Suprapubic skin (tissue), 3 donors: ENCODE measurements around the gene PLD3.

Experiments
- POLR2A ChIP-seq, 2 donors: fragments of 450-650 bp; IDR thresholded peaks; one replicate each; pipeline ENCODE4 v1.6.1; 2017; ENCODE audit warnings: antibody characterized with exemption in 2 of 2, mild to moderate bottlenecking in 2 of 2, moderate library complexity in 2 of 2
- TF ChIP-seq, protein P1 (sequence below), 2 donors: fragments of 200-600 bp in 1 of 2; fragments of 450-650 bp in 1 of 2; sonication (generic) in 1 of 2; IDR thresholded peaks; one replicate each; pipeline ENCODE4 v1.5.1; 2016 to 2019; ENCODE audit warnings: antibody characterized with exemption in 2 of 2, mild to moderate bottlenecking in 1 of 2, moderate library complexity in 1 of 2

- TF ChIP-seq, protein P1, sequence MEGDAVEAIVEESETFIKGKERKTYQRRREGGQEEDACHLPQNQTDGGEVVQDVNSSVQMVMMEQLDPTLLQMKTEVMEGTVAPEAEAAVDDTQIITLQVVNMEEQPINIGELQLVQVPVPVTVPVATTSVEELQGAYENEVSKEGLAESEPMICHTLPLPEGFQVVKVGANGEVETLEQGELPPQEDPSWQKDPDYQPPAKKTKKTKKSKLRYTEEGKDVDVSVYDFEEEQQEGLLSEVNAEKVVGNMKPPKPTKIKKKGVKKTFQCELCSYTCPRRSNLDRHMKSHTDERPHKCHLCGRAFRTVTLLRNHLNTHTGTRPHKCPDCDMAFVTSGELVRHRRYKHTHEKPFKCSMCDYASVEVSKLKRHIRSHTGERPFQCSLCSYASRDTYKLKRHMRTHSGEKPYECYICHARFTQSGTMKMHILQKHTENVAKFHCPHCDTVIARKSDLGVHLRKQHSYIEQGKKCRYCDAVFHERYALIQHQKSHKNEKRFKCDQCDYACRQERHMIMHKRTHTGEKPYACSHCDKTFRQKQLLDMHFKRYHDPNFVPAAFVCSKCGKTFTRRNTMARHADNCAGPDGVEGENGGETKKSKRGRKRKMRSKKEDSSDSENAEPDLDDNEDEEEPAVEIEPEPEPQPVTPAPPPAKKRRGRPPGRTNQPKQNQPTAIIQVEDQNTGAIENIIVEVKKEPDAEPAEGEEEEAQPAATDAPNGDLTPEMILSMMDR (IDR thresholded peaks at IDR 0.05), result no peak
- no peak for TF ChIP-seq POLR2A (IDR thresholded peaks at IDR 0.05)
These were observed 69.5 kb downstream of the PLD3 start for GRCh38 chr19:40418040-40418439.
